A673 (cell line): Measurements from ENCODE around the gene ADGRG3. TPM values are rescaled to one million over a fixed set of nuclear protein-coding genes. Genes with fewer than 3 reads are reported as not detected.

Experiments
- BruUV-seq: library from RNA; stranded (reverse); fragments of 400-500 nt; replicated peaks from 2 replicates; lab custom pipeline; 2021; lab: Mats Ljungman, UMichigan
- CTCF ChIA-PET: fragments of 300-600 bp; sonication (Branson Sonifier 250); formaldehyde crosslinking; loops from one replicate; lab custom pipeline; 2022; ENCODE audit warnings: antibody characterized with exemption; lab: Charles Lee
- POLR2A ChIA-PET: fragments of 300-600 bp; sonication (Branson Sonifier 250); formaldehyde crosslinking; loops from one replicate; lab custom pipeline; 2022; ENCODE audit warnings: antibody characterized with exemption; ENCODE audit not compliant: low non-redundant PET; lab: Charles Lee
- DNase-seq: peaks from one replicate; pipeline ENCODE4 v3.0.0-alpha.2; 2015; ENCODE audit warnings: low spot score
- H3K27ac ChIP-seq: fragments of 200-600 bp; sonication (generic); 2 replicates; pipeline ENCODE4 v1.5.1; 2016; ENCODE audit warnings: mixed run types, low read depth, mild to moderate bottlenecking, mixed read lengths, antibody characterized with exemption, low read length; ENCODE audit not compliant: poor library complexity, severe bottlenecking
- H3K27me3 ChIP-seq: fragments of 200-600 bp; sonication (generic); replicated peaks from 2 replicates; pipeline ENCODE4 v1.6.1; 2017; ENCODE audit warnings: mixed run types, low read depth, mild to moderate bottlenecking, mixed read lengths, antibody characterized with exemption, low read length; ENCODE audit not compliant: insufficient read depth, poor library complexity
- H3K36me3 ChIP-seq: fragments of 200-600 bp; sonication (generic); 2 replicates; pipeline ENCODE4 v1.6.1; 2016; ENCODE audit warnings: mixed run types, mild to moderate bottlenecking, mixed read lengths, antibody characterized with exemption, low read length; ENCODE audit not compliant: insufficient read depth, poor library complexity, severe bottlenecking
- H3K4me1 ChIP-seq: fragments of 200-600 bp; sonication (generic); 2 replicates; pipeline ENCODE4 v1.6.1; 2017; ENCODE audit warnings: mixed run types, mild to moderate bottlenecking, mixed read lengths, antibody characterized with exemption, low read length; ENCODE audit not compliant: insufficient read depth, poor library complexity, severe bottlenecking
- H3K4me3 ChIP-seq: fragments of 200-600 bp; sonication (generic); 2 replicates; pipeline ENCODE4 v1.5.1; 2016; ENCODE audit warnings: low read depth, mixed run types, mild to moderate bottlenecking, mixed read lengths, low read length; ENCODE audit not compliant: poor library complexity, severe bottlenecking
- H3K9me3 ChIP-seq: fragments of 200-600 bp; sonication (generic); 2 replicates; pipeline ENCODE4 v1.6.1; 2016; ENCODE audit warnings: mixed run types, low read depth, mild to moderate bottlenecking, mixed read lengths, antibody characterized with exemption, low read length; ENCODE audit not compliant: poor library complexity, severe bottlenecking
- CTCF ChIP-seq: fragments of 300-800, 200-600 bp; sonication (generic); conservative IDR thresholded peaks from 2 replicates; pipeline ENCODE4 v1.5.1; 2017; ENCODE audit warnings: low read depth, mild to moderate bottlenecking, antibody characterized with exemption, low read length, moderate library complexity, mixed read lengths
- EZH2 ChIP-seq: fragments of 200-600 bp; sonication (generic); IDR thresholded peaks from 2 replicates; pipeline ENCODE4 v1.6.1; 2017; ENCODE audit warnings: borderline replicate concordance, low read depth, mild to moderate bottlenecking, mixed read lengths, antibody characterized with exemption, low read length; ENCODE audit not compliant: poor library complexity, severe bottlenecking
- intact Hi-C: fragments of 100-400 bp; cut with micrococcal nuclease; formaldehyde crosslinking; loops from one replicate; pipeline ENCODE4 v1.10.0; 2022; ENCODE audit not compliant: unreplicated experiment
- total RNA-seq: library from RNA; stranded (reverse); gene quantifications from 2 replicates; pipeline ENCODE4 v1.2.3, GENCODE V29; 2021

ADGRG3 gene
- total RNA-seq, 1 experiment from 2014 or later = not detected

- ChIA-PET POLR2A (no interaction called here), CTCF (no interaction called here)
- Histone ChIP-seq H3K36me3 (no peaks in the 10 kb centered on the region), H3K9me3 (no peaks in the 10 kb centered on the region), H3K4me1 (no peaks in the 10 kb centered on the region), H3K4me3 (no peak overlapping the region), H3K27me3 (no peaks in the 10 kb centered on the region), H3K27ac (no peak overlapping the region)
- BruUV-seq = no TSS peak
- intact Hi-C loops = no loop called here
- DNase-seq = no peak
- no peak for TF ChIP-seq EZH2
- no peak for TF ChIP-seq CTCF
These were observed 31.1 kb upstream of the ADGRG3 start for GRCh38 chr16:57637020-57637419.

GRCh38 chr16:57637424-57637823, 30.7 kb upstream of the ADGRG3 start:
- TF ChIP-seq CTCF (no peak), EZH2 (no peak)
- intact Hi-C loops = no loop called here
- Histone ChIP-seq H3K27ac (no peak overlapping the region), H3K9me3 (no peaks in the 10 kb centered on the region), H3K4me3 (no peak overlapping the region), H3K4me1 (no peaks in the 10 kb centered on the region), H3K27me3 (no peaks in the 10 kb centered on the region), H3K36me3 (no peaks in the 10 kb centered on the region)
- no TSS peak for BruUV-seq
- ChIA-PET POLR2A (no interaction called here), CTCF (no interaction called here)
- DNase-seq = no peak

- TF ChIP-seq CTCF (no peak), EZH2 (no peak)
- ChIA-PET CTCF (interaction anchor here (0.7 kb wide), 1 partner anchor 65 kb away, joined by 3 read pairs; no protein-coding TSS in a partner anchor), POLR2A (no interaction called here)
- Histone ChIP-seq H3K4me1 (no peaks in the 10 kb centered on the region), H3K4me3 (no peak overlapping the region), H3K27me3 (no peaks in the 10 kb centered on the region), H3K36me3 (no peaks in the 10 kb centered on the region), H3K9me3 (no peaks in the 10 kb centered on the region), H3K27ac (no peak overlapping the region)
- intact Hi-C loops = no loop called here
- DNase-seq = no peak
- BruUV-seq = no TSS peak
These were observed 30.1 kb upstream of the ADGRG3 start for GRCh38 chr16:57637965-57638364.
